ENCODE data around the gene DCAF4.

- no peak for TF ChIP-seq ZNF274 (IDR thresholded peaks at IDR 0.05; ENCODE audit: low read depth, low read length)
- TF ChIP-seq YY1 (IDR thresholded peaks at IDR 0.05; ENCODE audit: insufficient read depth, insufficient read length): no peak
- no peak for TF ChIP-seq SUZ12 (IDR thresholded peaks at IDR 0.05; ENCODE audit: extremely low read depth, insufficient read depth, insufficient read length)
Observed at GRCh38 chr14:72998252-72998903, 72.1 kb downstream of the DCAF4 start.

All from NT2/D1 (cell line).